Measurements from ENCODE around the gene FAH. TPM values are rescaled to one million over a fixed set of nuclear protein-coding genes. Genes with fewer than 3 reads are reported as not detected.

The FAH gene
- total and polyA plus RNA-seq, 9 of the 15 experiments (the other 6 are each of a cell fraction or from before 2014, with no cell fraction given), result 66.8 to 310 (median 103) TPM

- no peak for TF ChIP-seq TRIM25 (IDR thresholded peaks at IDR 0.05; ENCODE audit: borderline replicate concordance)
- TF ChIP-seq CEBPG (CRISPR knock-in tag; IDR thresholded peaks at IDR 0.05), result no peak
- no peak for TF ChIP-seq CEBPG (tag; conservative IDR thresholded peaks at IDR 0.05 in 1 of 2, IDR thresholded peaks at IDR 0.05 in 1 of 2)
- no peak for TF ChIP-seq FOS (IDR thresholded peaks at IDR 0.05; ENCODE audit: extremely low read depth, insufficient read length)
- no peak for TF ChIP-seq SETDB1 (IDR thresholded peaks at IDR 0.05; ENCODE audit: low read length)
- peak; percentile 94 for TF ChIP-seq NFE2L1 (tag; IDR thresholded peaks at IDR 0.05; ENCODE audit: borderline replicate concordance, low read depth)
- no peak for TF ChIP-seq ZFP30 (CRISPR knock-in tag; IDR thresholded peaks at IDR 0.05; ENCODE audit: borderline replicate concordance)
- no peak for TF ChIP-seq U2AF1 (optimal IDR thresholded peaks at IDR 0.05; ENCODE audit: low read depth, low read length)
- no peak for TF ChIP-seq MCM2 (IDR thresholded peaks at IDR 0.05; ENCODE audit: low read depth)
- TF ChIP-seq BCL6 (CRISPR knock-in tag; IDR thresholded peaks at IDR 0.05), result peak; percentile 6; the same call in 1 of the 2 replicates
- TF ChIP-seq, protein P1, sequence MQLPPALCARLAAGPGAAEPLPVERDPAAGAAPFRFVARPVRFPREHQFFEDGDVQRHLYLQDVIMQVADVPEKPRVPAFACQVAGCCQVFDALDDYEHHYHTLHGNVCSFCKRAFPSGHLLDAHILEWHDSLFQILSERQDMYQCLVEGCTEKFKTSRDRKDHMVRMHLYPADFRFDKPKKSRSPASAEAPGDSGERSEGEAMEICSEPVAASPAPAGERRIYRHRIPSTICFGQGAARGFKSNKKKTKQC (CRISPR knock-in tag; IDR thresholded peaks at IDR 0.05), result no peak
- TF ChIP-seq PHB2 (IDR thresholded peaks at IDR 0.05; ENCODE audit: low read depth), result no peak
- TF ChIP-seq PCBP2 (IDR thresholded peaks at IDR 0.05; ENCODE audit: low read depth, low read length, poor library complexity, severe bottlenecking), result no peak
- TF ChIP-seq GABPB1 (CRISPR knock-in tag; IDR thresholded peaks at IDR 0.05), result peak; percentile 60
- peak; percentile 95 for TF ChIP-seq DMBX1 (CRISPR knock-in tag; IDR thresholded peaks at IDR 0.05; ENCODE audit: borderline replicate concordance)
- peak; percentile 56; the same call in 1 of the 2 replicates for TF ChIP-seq TAF7 (tag; IDR thresholded peaks at IDR 0.05)
- peak; percentile 80 for TF ChIP-seq ZNF766 (CRISPR knock-in tag; conservative IDR thresholded peaks at IDR 0.05)
- no peak for TF ChIP-seq POLR3G (IDR thresholded peaks at IDR 0.05; ENCODE audit: extremely low read depth, insufficient read length, insufficient replicate concordance)
- peak; percentile 53; the same call in 1 of the 2 replicates for TF ChIP-seq FOXO4 (CRISPR knock-in tag; IDR thresholded peaks at IDR 0.05)
- TF ChIP-seq ZNF445 (CRISPR knock-in tag; IDR thresholded peaks at IDR 0.05; ENCODE audit: low read depth), result no peak
- TF ChIP-seq SPI1 (IDR thresholded peaks at IDR 0.05; ENCODE audit: borderline replicate concordance, low read depth, low read length), result no peak
- TF ChIP-seq ZNF57 (CRISPR knock-in tag; IDR thresholded peaks at IDR 0.05), result no peak
- TF ChIP-seq MLX (CRISPR knock-in tag; conservative IDR thresholded peaks at IDR 0.05), result no peak
- no peak for TF ChIP-seq POLR2AphosphoS2 (IDR thresholded peaks at IDR 0.05; ENCODE audit: low read length)
- TF ChIP-seq ZC3H8 (IDR thresholded peaks at IDR 0.05), result 0 out of 2 replicates have a peak, but pooled peaks have one; percentile 58
Measured at GRCh38 chr15:80160570-80161156, 7.9 kb downstream of the FAH start (continued).

Data from K562 (cell line).